ENCODE data around the gene PNKP.
"Not testable (repeated sequence)": the region's sequence is repeated elsewhere in the genome, so short reads cannot be mapped to it uniquely, and the experiment has no call there.

PNKP gene

DNA sequence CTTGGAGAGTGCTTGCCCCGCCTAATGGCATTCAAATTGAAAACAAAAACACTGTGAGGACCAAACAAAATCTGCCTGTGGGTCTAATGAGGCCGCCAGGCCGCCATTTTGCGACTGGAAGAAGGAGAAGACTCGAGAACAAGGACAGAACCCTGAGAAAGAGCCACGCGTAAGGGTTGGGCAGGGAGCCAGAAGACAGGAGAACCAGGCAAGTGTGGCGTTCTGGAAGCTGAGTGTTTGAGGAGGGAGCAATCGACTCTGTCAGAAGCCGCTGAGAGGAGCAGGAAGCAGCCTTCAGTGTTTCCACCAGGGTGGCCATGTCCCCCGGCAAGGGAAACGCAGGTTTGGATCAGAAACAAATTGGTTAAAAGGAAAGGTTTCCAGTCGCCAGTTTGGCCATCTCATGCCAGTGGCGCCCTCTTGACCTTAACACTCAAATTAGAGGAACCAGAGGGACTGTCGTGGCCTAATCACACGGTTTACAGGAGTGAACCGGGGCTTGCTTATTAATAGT is 26.6 kb downstream of the PNKP start:
- DNase-seq = no peak

DNA sequence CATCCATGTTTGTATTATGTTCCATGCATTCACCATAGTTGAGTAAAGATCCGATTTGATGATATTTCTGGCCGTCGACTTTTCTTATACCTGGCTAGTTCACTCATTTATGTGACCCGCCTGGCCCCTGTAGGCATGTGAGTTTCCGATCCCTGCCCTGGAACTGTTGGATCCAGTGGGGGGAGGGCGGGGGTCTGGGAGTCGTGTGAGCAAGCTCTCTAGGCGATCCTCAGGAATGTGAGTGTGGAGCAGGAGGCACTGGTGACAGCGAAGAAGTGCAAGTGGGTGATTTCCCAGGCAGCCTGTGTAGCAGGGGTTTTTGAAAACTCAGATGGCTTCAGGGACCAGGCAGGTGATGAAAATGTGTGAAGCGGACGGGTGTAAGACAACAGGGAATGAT is 27.1 kb downstream of the PNKP start:
- DNase-seq = no peak

DNA sequence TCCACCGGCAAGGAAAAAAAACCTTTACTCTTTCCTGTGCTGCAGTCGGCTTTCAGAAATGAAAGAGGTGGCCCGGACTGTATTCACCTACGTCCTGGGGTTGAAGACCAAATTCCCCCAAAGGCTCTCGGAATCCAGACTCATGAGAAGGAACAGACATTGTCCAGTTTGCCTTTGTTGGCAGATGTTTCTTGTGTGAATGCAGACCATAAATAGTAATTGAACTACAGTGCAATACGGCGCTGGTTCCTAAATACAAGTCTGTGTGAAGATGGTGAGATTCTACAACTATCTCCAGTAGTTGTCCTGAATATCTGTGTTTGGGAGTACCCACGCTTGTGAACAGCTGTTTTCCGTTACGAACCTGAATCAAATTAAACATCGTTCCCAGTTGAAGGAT is 27.7 kb downstream of the PNKP start:
- DNase-seq = no peak

DNA sequence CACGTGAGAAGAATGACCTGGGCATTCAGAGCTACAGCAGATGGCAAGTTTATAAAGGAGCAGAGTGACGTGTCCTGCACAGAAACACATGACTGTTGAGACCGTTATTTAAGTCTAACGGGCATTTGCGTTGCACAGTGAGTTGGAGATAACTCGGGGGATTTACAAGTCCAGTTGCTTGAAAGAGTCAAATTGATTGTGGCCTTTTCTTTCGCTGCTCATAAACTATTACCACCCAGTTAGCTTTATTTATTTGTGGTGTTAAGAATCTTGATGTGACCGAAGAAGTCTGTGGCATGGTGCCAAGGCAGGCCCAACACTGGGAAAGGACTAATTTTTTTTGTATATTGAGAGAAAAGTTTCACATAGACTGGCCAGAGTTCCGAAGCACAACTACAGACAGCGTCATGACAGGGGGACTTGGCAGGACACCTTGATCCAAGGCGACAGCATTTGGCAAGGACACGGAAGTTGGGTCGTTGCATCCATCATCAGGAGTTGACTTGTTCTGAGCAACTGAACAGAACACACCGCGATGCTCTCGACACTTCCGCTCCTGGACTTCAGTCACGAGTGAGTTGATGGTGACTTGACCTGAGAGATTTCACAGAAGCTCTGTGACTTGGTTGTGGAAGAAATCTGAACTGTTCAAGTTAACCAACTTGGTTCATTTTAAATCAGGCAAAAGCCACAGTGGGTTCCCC is 28.3 kb downstream of the PNKP start:
- DNase-seq = no peak

DNA sequence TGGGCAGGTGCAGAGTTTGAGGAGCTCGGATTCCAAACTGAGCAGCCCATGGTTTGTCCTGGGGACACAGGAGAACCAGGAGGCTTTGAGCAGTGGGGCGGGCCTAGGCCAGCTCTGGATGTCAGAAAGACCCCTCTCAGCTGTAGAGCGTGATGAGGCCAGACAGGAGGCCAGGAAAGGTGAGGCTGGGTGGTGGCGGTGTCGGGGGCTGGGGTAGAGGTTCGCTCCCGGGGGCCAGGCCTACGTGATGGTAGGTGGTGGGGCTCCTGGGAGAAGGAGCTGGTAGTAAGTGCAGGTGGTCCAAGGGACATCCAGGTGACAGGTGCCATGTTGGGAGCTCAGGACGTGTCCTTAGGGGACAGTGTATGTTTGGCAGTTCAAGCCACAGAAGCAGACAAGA is 30.0 kb downstream of the PNKP start:
- DNase-seq = no peak

DNA sequence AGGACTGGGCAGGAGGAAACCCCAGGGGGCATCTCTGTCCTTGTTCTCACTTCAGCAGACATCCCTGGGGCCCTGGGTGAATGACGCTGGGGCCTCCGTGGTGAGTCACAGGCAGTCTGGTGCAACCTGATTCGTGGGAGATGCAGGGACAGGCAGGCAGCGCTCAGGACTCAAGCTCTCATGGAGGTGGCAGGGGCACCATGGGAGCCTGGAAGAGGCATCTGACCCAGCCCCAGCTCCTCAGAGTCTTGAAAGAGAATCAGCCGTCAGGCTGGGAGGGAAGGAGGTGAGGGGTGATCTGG is 30.4 kb downstream of the PNKP start:
- no peak for DNase-seq

DNA sequence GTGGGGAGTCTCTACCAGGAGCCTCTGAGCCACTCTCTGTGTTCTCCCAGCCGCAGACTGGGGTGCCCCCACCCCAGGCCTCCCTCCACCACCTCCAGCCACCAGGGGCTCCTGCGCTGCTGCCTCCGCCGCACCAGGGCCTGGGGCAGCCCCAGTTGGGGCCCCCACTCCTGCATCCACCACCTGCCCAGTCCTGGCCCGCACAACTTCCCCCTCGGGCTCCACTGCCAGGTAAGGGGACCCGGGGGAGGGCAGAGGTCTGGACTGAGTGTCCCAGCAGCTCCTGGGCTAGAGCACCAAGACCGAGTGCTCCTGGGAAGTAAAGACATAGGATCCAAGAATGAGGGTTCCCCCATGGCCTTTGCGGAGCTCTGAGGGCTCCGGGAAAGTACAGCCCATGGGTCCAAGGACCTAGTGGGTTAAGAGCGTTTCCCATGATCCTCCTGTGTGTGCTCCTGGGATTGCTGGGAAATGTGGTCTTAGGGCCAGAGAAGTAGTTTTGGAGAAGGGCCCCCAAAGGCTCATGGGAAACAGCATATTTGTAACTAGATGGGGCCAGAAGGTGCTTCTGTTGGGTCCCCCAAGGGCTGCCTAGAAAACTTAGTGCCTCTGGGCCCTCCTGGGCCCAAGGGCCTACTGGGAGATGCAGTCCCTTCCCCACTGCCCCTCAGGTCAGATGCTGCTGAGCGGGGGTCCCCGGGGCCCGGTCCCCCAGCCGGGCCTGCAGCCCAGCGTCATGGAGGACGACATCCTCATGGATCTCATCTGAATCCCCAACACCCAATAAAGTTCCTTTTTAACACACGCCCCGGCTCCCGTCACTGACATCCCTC is 31.0 kb downstream of the PNKP start:
- no peak for DNase-seq

DNA sequence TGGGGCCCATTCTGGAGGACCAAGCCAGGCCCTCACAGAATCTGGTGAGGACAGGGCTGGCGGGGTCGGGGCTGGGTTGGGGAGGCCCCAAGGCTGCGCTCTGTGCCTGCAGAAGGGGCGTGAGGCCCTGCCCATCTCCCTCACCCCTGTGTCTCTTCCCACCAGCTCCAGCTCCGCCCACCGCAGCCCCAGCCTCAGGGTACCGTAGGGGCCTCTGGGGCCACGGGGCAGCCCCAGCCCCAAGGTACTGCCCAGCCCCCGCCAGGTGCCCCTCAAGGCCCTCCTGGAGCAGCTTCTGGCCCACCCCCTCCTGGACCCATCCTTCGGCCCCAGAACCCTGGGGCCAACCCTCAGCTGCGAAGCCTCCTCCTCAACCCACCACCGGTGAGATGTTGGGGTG is 31.8 kb downstream of the PNKP start:
- no peak for DNase-seq

DNA sequence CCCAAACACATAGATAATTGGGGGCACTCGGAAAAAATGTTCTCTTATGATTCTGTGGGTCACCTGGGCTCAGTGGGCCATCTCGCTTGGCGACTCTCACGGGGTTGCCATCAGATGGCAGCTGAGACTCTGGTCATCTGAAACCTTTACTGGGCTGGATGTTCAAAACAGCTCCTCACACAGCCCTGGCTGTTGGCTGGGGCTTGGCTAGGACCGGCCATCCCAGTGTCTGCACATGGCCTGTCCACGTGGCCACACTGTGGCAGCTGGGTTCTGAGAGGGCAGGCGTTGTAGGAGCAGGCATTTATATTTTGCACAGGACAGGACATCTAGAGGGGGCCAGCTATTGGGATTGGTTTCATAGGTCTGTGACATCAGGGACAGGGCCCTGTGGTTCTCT is 33.8 kb downstream of the PNKP start:
- no peak for DNase-seq

DNA sequence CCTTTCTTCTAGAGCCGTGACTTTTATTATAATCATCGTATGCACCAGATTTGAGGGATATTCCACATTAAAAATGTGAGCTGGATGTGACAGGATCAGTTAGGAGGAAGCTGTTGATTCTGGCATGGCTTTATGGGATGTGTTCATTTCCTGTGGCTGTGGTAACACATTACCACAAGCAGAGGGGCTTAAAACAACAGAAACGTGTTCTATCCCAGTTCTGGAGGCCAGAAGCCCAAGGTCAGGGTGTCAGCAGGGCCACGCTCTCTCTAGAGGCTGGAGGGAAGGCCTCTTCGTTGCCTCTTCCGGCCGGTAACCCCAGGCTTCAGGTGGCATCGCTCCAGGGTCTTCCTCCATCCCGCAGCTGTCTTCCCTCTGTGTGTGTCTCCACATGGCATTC is 34.8 kb downstream of the PNKP start:
- no peak for DNase-seq

DNA sequence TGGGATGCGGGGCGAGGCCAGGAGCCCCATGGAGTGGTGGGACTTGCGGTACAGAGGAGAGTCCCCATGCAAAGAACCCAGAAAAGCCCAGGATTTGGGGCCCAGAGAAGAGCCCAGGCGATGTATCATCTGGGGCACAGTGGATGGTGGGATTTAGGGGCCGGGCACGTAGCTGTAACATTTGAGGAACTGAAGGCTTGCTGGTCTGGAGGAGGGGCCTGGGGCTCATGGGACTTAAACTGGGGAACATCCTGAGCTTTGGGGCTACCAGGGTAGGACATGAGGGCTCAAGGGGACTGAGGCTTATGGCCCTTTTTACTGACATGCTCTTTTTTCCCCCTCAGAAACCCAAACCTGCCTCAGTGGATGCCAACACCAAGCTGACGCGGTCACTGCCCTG is 35.8 kb downstream of the PNKP start:
- DNase-seq = no peak

DNA sequence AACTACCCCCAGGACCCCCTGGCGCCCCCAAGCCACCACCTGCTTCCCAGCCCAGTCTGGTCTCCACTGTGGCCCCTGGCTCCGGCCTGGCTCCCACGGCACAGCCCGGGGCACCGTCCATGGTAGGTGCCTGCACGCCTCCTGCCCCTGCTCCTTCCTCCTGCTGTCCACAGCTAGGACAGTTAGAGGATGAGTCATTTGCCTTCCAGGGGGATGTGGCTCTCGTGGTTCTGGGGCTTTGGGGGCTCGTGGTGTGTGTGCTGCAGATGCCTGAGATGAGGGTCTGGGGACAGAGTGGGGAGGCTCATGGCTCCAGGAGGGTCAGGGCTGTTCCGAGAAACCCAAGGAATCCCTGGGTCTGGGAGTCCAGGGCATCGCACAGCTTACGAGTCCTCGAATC is 36.6 kb downstream of the PNKP start:
- DNase-seq = no peak

DNA sequence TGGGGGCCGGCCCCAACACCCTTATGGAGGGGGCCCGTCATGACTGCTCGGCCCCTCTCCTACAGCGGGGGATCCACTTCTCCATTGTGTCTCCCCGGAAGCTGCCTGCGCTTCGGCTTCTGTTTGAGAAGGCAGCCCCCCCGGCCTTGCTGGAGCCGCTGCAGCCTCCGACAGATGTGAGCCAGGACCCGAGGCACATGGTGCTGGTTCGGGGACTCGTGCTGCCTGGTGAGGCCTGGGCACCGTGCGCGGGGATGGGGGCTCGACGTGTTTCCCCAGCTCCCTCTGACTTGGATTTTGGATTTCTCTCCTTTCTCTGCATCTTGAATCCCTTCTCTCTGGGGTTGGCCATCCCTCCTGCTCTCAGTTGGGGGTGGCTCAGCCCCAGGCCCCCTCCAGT is 37.7 kb downstream of the PNKP start:
- no peak for DNase-seq

DNA sequence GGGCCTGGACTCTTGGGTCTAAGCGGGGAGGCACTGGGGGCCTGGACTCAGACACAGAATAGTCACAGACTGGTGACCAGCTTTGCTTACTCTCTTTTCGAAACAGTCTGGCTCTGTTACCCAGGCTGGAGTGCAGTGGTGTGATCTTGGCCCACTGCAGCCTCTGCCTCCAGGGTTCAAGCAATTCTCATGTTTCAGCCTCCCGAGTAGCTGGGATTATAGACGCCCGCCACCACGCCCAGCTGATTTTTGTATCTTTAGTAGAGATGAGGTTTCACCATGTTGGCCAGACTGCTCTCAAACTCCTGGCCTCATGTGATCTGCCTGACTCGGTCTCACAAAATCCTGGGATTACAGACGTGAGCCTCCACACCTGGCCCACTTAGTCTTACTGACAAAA is 38.2 kb downstream of the PNKP start:
- no peak for DNase-seq

DNA sequence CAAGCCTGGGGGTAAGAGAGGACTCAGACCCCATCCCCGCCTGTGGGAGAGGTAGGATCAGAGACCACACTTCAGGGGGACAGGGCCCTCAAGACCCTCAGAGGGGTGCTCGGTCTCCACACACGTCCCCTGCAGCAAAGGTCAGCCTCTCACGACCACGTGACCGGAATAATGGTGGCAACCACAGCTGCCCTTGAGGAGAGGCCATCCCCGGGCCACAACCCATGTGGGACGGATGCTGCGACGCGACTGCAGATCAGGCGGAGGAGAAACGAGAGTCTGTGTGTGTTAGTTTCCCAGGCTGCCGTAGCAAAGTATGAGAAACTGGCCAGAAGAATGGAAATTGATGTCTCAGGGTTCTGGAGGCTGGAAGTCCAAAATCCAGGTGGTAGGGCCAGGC is 40.3 kb downstream of the PNKP start:
- DNase-seq = no peak

DNA sequence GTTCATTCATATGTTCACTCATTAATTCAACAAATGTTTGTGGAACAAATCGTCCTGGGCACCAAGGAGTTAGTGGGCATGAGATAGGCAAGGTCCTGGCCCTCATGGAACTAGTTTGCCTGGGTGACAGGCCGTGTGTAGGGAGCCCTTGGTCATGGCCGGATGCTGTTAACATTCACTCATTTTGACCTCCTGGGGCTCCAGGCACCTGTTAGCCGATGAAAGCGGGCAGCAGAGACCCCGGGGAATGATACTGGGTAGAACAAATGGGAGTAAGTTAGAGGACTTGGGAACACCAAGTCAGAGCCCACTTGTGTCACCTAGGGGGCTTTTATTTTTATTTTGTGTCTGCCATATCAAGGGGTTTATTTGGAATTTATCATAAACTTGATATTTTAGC is 42.7 kb downstream of the PNKP start:
- no peak for DNase-seq

DNA sequence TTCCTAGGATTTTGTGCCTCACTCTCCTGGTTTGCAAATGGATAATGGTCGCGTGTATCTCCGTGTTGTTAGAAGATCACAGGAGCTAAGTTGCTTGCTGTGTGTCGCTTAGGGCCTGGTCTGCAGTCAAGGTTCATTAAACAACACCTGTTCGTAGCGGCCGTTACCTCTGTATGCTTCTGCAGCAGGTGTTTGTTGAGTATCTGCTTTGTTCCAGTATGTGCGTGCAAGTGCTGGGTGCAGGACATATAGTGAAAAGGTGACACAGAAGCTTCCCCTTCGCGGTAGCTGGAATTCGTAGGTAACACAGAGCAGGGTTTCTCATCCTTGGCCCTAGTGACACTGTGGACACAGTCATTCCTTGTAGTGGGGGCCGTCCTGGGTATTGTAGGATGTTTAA is 43.9 kb downstream of the PNKP start:
- no peak for DNase-seq

DNA sequence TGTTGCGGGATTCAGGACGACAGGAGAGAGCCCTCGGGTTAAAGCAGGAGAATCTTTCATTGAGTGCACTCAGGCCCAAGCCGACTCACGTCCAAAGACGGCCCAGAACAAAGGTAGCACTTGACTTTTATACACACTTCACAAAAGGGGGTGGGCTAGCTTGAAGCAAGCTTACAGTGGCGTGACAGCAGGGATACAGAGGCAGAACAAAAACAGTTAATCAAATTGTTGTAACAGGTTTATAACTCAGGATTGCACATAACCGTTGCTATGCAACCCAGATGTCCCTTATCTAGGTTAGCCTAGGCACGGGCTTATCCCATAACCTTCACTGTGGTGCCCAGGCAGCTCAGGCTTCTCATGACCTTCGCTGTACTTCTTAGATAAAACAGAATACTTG is 47.3 kb downstream of the PNKP start:
- no peak for DNase-seq

DNA sequence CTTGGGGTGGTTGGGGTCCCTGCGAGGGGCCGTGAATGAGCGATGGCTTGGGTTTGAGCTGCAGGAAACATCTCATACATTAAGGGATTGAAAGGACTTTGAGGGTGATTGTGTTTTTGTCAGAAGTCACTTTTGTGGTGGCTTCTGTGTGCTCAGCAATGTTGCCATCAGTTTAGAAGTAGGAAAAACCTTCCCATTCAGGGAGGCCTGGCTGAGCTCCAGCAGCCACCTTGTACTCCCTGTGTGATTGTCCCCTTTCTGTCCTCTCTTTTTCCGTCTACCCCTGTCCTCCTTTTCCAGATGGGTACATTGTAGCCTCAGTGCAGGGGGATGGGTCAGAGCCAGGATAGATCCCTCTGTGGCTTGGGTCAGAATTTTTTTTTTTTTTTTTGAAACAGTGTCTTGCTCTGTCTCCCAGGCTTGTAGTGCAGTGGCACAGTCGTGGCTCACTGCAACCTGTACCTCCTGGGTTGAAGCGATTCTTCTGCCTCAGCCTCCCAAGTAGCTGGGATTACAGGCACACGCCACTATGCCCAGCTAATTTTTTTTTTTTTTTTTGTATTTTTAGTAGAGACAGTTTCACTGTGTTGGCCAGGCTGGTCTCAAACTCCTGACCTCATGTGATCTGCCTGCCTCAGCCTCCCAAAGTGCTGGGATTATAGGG is 47.8 kb downstream of the PNKP start:
- DNase-seq = not testable (repeated sequence)

DNA sequence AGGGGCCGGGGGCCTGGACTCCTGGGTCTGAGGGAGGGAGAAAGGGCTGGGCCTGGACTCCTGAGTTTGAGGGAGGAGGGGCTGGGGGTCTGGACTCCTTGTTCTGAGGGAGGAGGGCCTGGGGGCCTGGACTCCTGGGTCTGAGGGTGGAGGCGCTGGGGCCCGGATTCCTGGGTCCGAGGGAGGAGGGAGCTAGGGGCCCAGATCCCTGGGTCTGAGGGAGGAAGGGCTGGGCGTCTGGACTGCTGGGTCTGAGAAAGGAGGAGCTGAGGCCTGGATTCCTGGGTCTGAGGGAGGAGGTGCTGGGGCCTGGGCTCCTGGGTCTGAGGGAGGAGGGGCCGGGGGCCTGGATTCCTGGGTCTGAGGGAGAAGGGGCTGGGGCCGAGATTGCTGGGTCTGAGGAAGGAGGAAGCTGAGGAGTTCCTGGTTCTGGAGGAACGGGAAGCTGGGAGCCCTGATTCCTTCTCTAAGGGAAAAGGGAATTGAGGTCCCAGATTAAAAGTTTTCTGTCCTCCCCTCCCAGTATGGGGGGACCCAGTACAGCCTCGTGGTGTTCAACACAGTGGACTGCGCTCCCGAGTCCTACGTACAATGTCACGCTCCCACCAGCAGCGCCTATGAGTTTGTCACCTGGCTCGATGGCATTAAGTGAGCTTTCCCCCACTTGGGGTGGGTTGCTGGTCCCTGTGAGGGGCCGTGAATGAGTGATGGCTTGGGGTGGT is 48.6 kb downstream of the PNKP start:
- no peak for DNase-seq

DNA sequence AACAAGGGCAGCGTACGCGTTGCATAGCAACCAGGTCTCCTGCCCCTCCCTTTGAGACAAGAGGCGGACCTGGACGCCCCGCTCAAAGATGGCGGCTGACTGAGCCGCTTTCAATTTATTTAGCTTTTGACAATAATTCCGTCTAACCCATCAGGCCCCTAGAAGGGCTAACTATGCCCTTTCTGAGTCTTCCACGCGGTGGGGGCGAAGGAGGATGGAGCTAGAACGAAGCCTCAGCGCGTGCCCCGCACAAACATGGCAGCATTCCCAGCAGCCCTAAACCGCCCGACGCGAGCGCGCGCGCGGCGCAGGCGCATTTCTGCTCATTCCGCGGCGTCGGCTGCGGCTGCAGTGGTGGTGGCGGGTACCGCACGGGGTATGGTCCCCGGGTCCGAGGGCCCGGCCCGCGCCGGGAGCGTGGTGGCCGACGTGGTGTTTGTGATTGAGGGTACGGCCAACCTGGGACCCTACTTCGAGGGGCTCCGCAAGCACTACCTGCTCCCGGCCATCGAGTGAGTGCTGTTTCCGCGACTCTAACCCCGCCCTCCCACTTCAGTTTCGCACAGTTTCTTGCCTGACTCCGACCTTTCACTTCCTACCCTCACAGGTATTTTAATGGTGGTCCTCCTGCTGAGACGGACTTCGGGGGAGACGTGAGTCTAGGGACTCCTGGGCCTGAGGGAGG is 49.3 kb downstream of the PNKP start, which contains the start of gene MED25:
Gene MED25, plus strand, starts transcription at position 326 of the 685 bp plus-strand sequence. Its CDS starts 53 bp downstream, at position 379.
- DNase-seq = peak; percentile 92

DNA sequence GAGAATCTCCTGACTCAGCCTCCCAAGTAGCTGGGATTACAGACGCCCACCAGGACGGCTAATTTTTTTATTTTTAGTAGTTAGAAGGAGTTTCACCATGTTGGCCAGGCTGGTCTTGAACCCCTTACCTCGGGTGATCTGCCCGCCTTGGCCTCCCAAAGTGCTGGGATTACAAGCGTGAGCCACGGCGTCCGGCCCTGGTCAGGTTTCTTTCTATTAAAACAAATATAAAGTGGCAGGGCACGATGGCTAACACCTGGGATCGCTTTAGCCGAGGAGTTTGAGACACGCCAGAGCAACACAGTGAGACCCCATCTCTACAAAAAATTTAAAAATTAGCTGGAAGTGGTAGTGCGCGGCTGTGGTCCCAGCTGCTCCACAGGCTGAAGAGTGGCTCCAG is 50.8 kb downstream of the PNKP start:
- DNase-seq = no peak

DNA sequence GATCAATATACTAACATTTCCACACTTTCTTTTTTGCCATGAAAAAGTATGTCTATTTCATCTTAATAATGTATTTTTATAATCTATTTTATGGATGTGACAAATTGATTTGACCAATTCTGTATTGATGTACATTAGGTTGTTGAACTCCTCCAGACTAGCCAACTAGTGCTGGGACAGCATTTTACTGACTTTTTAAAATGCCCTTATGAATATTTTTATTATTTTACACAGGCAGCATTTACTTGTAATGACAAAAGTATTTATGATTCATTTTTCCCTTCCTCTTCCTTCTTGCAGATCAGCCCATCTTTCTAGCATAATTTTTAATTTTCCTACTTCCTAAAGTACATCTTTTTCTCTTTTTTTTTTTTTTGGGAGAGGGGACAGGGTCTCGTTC is 53.4 kb downstream of the PNKP start:
- no peak for DNase-seq

Measured in NCI-H748 treated with DMSO at 0.1 percent for 48 hours (cell line).